Measurements from ENCODE around the gene ARRB1. TPM values are rescaled to one million over a fixed set of nuclear protein-coding genes. Genes with fewer than 3 reads are reported as not detected.

ARRB1 gene
- total and polyA plus RNA-seq, 10 of the 15 experiments (the other 5 are each of a cell fraction or from before 2014, with no cell fraction given) = 0.39 to 12.9 (median 1.7) TPM

- H3K9ac ChIP-seq (ENCODE audit: control insufficient read depth, insufficient read depth, low read length) = no peak overlapping the region
- SMC1A ChIA-PET (ENCODE audit: uncharacterized antibody, unreplicated experiment) = interaction anchor here (1.6 to 8.3 kb wide), 5 partner anchors 8 to 105 kb away, joined by 4 to 89 read pairs (median 7); no protein-coding TSS in a partner anchor
- DNase-seq (ENCODE audit: low read depth, low spot score) (no peak), FAIRE-seq (no peak), ATAC-seq (no peak)
- no peak overlapping the region for H3K4me3 ChIP-seq
- no peak overlapping the region; the same call in 1 of the 2 replicates for H2AFZ ChIP-seq (ENCODE audit: control insufficient read depth, low read depth, low read length)
- no peaks in the 10 kb centered on the region for H3K27me3 ChIP-seq (replicated peaks in 1 of 2; ENCODE audit: control insufficient read depth in 2 of 2, insufficient read depth in 2 of 2, low read length in 1 of 2)
- no peaks in the 10 kb centered on the region for H3K36me3 ChIP-seq (ENCODE audit: control insufficient read depth in 2 of 2, insufficient read depth in 2 of 2, low read length in 1 of 2)
- no peaks in the 10 kb centered on the region for H3K79me2 ChIP-seq (ENCODE audit: control insufficient read depth, insufficient read depth, low read length)
- in situ Hi-C loops (cut with MboI) = loop anchor here (5.0 kb wide), 2 partner anchors 54 to 104 kb away; no protein-coding TSS in a partner anchor
- intact Hi-C loops (cut with micrococcal nuclease; ENCODE audit: unreplicated experiment) = no loop called here
- H4K20me1 ChIP-seq (ENCODE audit: control insufficient read depth, insufficient read depth) = no peaks in the 10 kb centered on the region
- RAD21 ChIA-PET (ENCODE audit: unreplicated experiment) = interaction anchor here (0.8 to 9.8 kb wide), 4 partner anchors 41 to 102 kb away, joined by 3 to 118 read pairs (median 5); no protein-coding TSS in a partner anchor
- H3K4me1 ChIP-seq (ENCODE audit: control insufficient read depth, insufficient read depth, low read length) = no peaks in the 10 kb centered on the region; the same call in 1 of the 2 replicates
- TF ChIP-seq STAT3 (IDR thresholded peaks at IDR 0.05; ENCODE audit: low read depth, low read length) (no peak), SPI1 (IDR thresholded peaks at IDR 0.05; ENCODE audit: borderline replicate concordance, insufficient read depth, low read depth, low read length) (peak; percentile 41; the same call in 1 of the 2 replicates), YBX1 (IDR thresholded peaks at IDR 0.05) (no peak)
- no TSS peak for BruUV-seq (replicated peaks)
- no peak overlapping the region for H3K4me2 ChIP-seq (ENCODE audit: control insufficient read depth, insufficient read depth)
- H3K27ac ChIP-seq (ENCODE audit: control insufficient read depth, insufficient read depth) = no peak overlapping the region
- 47% methylated on average over 6 of the region's 7 CpGs for WGBS (ENCODE audit: insufficient coverage, insufficient replicate concordance, low lambda C conversion rate, missing lambda C conversion rate)
- H3K9me3 ChIP-seq (replicated peaks; ENCODE audit: control insufficient read depth, insufficient read depth, low read length) = no peaks in the 10 kb centered on the region
- CTCF ChIA-PET = interaction anchor here (0.6 to 17.1 kb wide), 9 partner anchors 12 to 152 kb away, joined by 3 to 406 read pairs (median 4); no protein-coding TSS in a partner anchor
- POLR2A ChIA-PET = interaction anchor here (1.2 kb wide), 1 partner anchor 28 kb away, joined by 3 read pairs; no protein-coding TSS in a partner anchor
Measured at GRCh38 chr11:75380716-75381420, 29.4 kb upstream of the ARRB1 start.

GRCh38 chr11:75380245-75380644 is 28.8 kb upstream of the ARRB1 start:
- ChIA-PET RAD21 (ENCODE audit: unreplicated experiment) (interaction anchor here (1.0 to 9.8 kb wide), 3 partner anchors 41 to 102 kb away, joined by 4 to 118 read pairs (median 6); no protein-coding TSS in a partner anchor), CTCF (interaction anchor here (0.6 to 17.1 kb wide), 8 partner anchors 11 to 131 kb away, joined by 3 to 406 read pairs (median 4); no protein-coding TSS in a partner anchor), POLR2A (interaction anchor here (1.2 kb wide), 1 partner anchor 28 kb away, joined by 3 read pairs; no protein-coding TSS in a partner anchor), SMC1A (ENCODE audit: uncharacterized antibody, unreplicated experiment) (interaction anchor here (0.6 to 8.3 kb wide), 4 partner anchors 40 to 295 kb away, joined by 3 to 89 read pairs (median 10); no protein-coding TSS in a partner anchor)
- H3K27me3 ChIP-seq (replicated peaks in 1 of 2; ENCODE audit: control insufficient read depth in 2 of 2, insufficient read depth in 2 of 2, low read length in 1 of 2) = no peaks in the 10 kb centered on the region; a peak in 1 of 4 replicates
- WGBS (ENCODE audit: insufficient coverage, insufficient replicate concordance, low lambda C conversion rate, missing lambda C conversion rate) = 33% methylated on average over 2 of the region's 2 CpGs
- in situ Hi-C loops (cut with MboI) = loop anchor here (5.0 kb wide), 2 partner anchors 53 to 103 kb away; no protein-coding TSS in a partner anchor
- no peaks in the 10 kb centered on the region for H3K79me2 ChIP-seq (ENCODE audit: control insufficient read depth, insufficient read depth, low read length)
- no peak overlapping the region for H3K4me3 ChIP-seq
- intact Hi-C loops (cut with micrococcal nuclease; ENCODE audit: unreplicated experiment) = no loop called here
- H3K27ac ChIP-seq (ENCODE audit: control insufficient read depth, insufficient read depth) = no peak overlapping the region
- H3K9ac ChIP-seq (ENCODE audit: control insufficient read depth, insufficient read depth, low read length) = no peak overlapping the region
- BruUV-seq (replicated peaks) = no TSS peak
- no peak overlapping the region for H3K4me2 ChIP-seq (ENCODE audit: control insufficient read depth, insufficient read depth)
- no peak for ATAC-seq
- DNase-seq (ENCODE audit: low read depth, low spot score) = no peak
- no peaks in the 10 kb centered on the region for H4K20me1 ChIP-seq (ENCODE audit: control insufficient read depth, insufficient read depth)
- H3K4me1 ChIP-seq (ENCODE audit: control insufficient read depth, insufficient read depth, low read length) = no peaks in the 10 kb centered on the region; the same call in 1 of the 2 replicates
- H2AFZ ChIP-seq (ENCODE audit: control insufficient read depth, low read depth, low read length) = no peak overlapping the region; the same call in 1 of the 2 replicates
- H3K36me3 ChIP-seq (ENCODE audit: control insufficient read depth in 2 of 2, insufficient read depth in 2 of 2, low read length in 1 of 2) = no peaks in the 10 kb centered on the region
- no peaks in the 10 kb centered on the region for H3K9me3 ChIP-seq (replicated peaks; ENCODE audit: control insufficient read depth, insufficient read depth, low read length)
- no peak for FAIRE-seq
- TF ChIP-seq YBX1 (IDR thresholded peaks at IDR 0.05) (no peak), ATF2 (IDR thresholded peaks at IDR 0.05; ENCODE audit: low read length) (no peak), CUX1 (IDR thresholded peaks at IDR 0.05; ENCODE audit: insufficient replicate concordance, low read depth, low read length) (no peak)

All from GM12878 (cell line).